ENCODE results near the gene TRPM3.

The TRPM3 gene

DNA sequence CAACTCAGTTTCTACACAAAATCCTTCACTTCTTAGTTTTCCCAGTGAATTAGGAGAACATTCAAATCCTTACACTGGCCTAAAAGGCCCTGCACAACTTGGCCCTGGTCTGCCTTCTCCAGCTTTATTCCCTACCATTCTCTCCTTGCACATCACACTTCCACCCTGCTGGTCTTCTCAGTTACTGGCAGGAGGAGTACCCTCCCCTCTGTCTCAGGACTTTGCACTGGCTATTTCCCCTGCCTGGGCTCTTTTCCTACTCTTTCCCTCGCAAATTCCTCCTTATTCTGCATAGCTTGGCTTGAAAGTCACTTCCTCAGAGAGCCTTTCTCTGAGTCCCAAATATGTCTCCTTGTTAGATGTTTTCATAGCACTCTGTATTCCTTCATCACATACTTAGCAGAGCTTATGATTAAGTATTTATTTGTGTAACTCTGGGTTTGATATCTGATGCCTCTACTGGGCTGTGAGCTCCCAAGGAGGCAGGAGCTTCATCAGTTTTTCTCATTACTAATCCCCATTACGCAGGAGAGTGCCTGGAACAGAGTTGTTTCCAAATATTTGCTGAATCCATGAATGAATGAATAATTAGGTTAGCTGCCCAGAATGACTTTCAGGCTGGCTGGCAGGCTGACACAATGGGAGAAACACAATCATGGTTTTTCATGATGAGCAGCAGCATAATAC is 547.1 kb downstream of the TRPM3 start:
- H3K27me3 ChIP-seq (replicated peaks): no peaks in the 10 kb centered on the region
- in situ Hi-C loops (cut with HindIII; ENCODE audit: low pct_ligation_motif_present, low sequenced_read_pairs): no loop called here
- no peaks in the 10 kb centered on the region for H3K36me3 ChIP-seq (replicated peaks)
- H3K27ac ChIP-seq: peak overlapping the region; percentile 17
- no peak overlapping the region for H3K4me3 ChIP-seq (ENCODE audit: low read depth, low read length)
- peak; percentile 19 for DNase-seq
- TF ChIP-seq, protein P1, sequence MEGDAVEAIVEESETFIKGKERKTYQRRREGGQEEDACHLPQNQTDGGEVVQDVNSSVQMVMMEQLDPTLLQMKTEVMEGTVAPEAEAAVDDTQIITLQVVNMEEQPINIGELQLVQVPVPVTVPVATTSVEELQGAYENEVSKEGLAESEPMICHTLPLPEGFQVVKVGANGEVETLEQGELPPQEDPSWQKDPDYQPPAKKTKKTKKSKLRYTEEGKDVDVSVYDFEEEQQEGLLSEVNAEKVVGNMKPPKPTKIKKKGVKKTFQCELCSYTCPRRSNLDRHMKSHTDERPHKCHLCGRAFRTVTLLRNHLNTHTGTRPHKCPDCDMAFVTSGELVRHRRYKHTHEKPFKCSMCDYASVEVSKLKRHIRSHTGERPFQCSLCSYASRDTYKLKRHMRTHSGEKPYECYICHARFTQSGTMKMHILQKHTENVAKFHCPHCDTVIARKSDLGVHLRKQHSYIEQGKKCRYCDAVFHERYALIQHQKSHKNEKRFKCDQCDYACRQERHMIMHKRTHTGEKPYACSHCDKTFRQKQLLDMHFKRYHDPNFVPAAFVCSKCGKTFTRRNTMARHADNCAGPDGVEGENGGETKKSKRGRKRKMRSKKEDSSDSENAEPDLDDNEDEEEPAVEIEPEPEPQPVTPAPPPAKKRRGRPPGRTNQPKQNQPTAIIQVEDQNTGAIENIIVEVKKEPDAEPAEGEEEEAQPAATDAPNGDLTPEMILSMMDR (IDR thresholded peaks at IDR 0.05; ENCODE audit: low read depth, low read length, missing control alignments): no peak

DNA sequence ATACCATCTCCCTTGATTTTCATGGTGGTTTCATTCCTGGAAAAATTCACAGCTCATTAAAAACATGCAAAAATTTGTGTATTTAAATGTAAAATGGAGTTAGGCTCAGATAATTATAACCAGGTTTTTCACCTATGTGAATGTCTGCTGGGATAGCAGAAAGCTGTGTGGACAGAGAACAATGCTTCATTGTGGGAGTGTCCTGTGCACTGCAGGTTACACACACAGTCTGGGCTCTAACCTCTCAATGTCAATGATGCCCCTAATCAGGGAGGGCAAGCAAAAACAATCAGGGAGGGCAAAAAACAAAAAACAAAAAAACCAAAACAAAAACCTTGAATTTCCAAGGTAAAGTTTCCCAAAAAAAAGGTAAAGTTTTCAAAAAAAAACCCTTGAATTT is 548.1 kb downstream of the TRPM3 start:
- H3K36me3 ChIP-seq (replicated peaks): no peaks in the 10 kb centered on the region
- H3K27me3 ChIP-seq (replicated peaks): no peaks in the 10 kb centered on the region
- DNase-seq: no peak
- H3K4me3 ChIP-seq (ENCODE audit: low read depth, low read length): no peak overlapping the region
- no peak overlapping the region for H3K27ac ChIP-seq
- in situ Hi-C loops (cut with HindIII; ENCODE audit: low pct_ligation_motif_present, low sequenced_read_pairs): no loop called here
- TF ChIP-seq, protein P1 (IDR thresholded peaks at IDR 0.05; ENCODE audit: low read depth, low read length, missing control alignments): no peak

DNA sequence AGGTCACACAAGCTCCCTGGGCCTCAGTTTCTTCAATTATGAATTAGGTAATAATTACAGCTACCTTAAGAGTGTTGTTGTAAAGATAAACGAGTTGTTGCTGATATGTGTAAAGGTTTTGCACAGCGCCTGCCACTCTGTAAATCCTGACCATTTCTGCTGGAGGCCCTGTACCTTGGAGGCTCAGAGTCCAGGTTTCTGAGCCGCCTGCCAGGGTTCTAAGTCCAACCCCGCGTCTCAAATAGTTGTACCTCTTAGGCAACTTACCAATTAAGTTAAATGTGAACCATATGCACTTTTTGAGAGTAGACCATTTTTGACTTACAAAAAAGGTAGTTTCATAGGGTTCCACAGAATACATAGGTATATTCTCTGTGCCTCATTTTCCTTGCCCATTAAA is 550.2 kb downstream of the TRPM3 start:
- Histone ChIP-seq H3K27ac (no peak overlapping the region), H3K36me3 (replicated peaks) (no peaks in the 10 kb centered on the region), H3K4me3 (ENCODE audit: low read depth, low read length) (no peak overlapping the region), H3K27me3 (replicated peaks) (no peaks in the 10 kb centered on the region)
- in situ Hi-C loops (cut with HindIII; ENCODE audit: low pct_ligation_motif_present, low sequenced_read_pairs): no loop called here
- DNase-seq: no peak
- TF ChIP-seq, protein P1 (IDR thresholded peaks at IDR 0.05; ENCODE audit: low read depth, low read length, missing control alignments): no peak

DNA sequence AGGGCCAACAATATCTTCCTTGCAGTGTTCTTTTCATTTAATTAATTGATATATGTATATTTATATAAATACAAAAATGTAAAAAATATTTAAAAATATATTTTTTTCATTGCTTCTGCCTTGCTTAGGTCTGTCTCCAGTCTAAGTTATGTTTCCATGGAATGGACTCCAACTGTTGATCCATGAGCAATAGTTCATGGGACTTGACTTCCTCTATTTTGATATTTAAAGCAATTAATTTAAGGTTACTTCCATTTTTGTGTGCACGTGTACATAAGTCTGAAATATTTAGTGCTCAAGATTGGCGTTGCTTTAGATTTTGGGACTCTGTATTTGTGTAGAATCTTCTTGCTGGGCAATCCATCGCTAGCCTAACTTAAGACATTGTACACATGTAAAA is 551.6 kb downstream of the TRPM3 start:
- in situ Hi-C loops (cut with HindIII; ENCODE audit: low pct_ligation_motif_present, low sequenced_read_pairs): no loop called here
- DNase-seq: no peak

DNA sequence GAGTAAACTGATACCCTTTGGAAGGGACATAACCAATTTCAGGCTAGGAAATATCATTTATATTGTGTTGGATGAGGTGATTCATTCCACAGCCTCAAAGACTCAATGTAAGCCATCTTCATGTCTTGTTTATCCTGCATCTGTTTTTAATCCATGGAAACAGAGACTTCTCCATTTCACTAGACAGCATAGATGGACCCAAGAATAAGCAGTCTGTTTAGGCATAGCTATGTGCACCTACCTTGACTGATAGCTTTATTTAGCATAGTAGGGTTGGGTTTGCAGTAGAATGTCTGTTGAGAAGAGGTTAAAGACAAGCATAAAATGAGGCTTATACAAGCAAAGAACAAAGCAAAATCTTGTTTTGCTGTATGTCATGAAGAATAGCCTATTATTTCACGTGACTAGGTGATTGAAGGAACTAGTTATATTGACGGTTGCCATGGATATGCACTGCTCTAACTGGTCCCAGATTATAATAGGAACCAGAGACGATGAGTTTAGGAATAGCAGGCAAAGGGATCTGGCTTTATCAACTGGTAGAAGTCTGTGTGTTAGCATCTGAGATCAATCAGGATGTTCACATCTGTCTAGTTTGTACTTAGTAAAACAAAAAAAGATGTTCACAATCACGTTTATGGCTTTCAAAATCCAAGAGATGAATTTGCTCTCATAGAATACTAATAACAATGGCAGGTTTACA is 552.2 kb downstream of the TRPM3 start:
- DNase-seq: no peak
- TF ChIP-seq, protein P1 (IDR thresholded peaks at IDR 0.05; ENCODE audit: low read depth, low read length, missing control alignments): no peak
- in situ Hi-C loops (cut with HindIII; ENCODE audit: low pct_ligation_motif_present, low sequenced_read_pairs): no loop called here
- no peaks in the 10 kb centered on the region for H3K36me3 ChIP-seq (replicated peaks)
- no peak overlapping the region for H3K27ac ChIP-seq
- H3K27me3 ChIP-seq (replicated peaks): no peaks in the 10 kb centered on the region
- H3K4me3 ChIP-seq (ENCODE audit: low read depth, low read length): no peak overlapping the region

More for the DNA sequence above, 551.6 kb downstream of the TRPM3 start:
- TF ChIP-seq, protein P1 (IDR thresholded peaks at IDR 0.05; ENCODE audit: low read depth, low read length, missing control alignments): no peak
- H3K27ac ChIP-seq: no peak overlapping the region
- H3K27me3 ChIP-seq (replicated peaks): no peaks in the 10 kb centered on the region
- H3K36me3 ChIP-seq (replicated peaks): no peaks in the 10 kb centered on the region
- H3K4me3 ChIP-seq (ENCODE audit: low read depth, low read length): no peak overlapping the region
